GM19099 (cell line): ENCODE measurements around the gene AGPAT3.

Experiments used
- POLR2A ChIP-seq: IDR thresholded peaks from 3 replicates; pipeline ENCODE4 v1.6.1; 2011; ENCODE audit warnings: low read depth; ENCODE audit not compliant: insufficient read length; ENCODE audit errors: extremely low read depth

The AGPAT3 gene

GRCh38 chr21:43966946-43967512 lies 102.0 kb downstream of the AGPAT3 start:
- TF ChIP-seq POLR2A: no peak

- TF ChIP-seq POLR2A: no peak
These were observed 103.0 kb downstream of the AGPAT3 start for GRCh38 chr21:43967981-43968380.

- no peak for TF ChIP-seq POLR2A
These were observed 103.5 kb downstream of the AGPAT3 start for GRCh38 chr21:43968410-43969114.

- no peak for TF ChIP-seq POLR2A
These were observed 104.1 kb downstream of the AGPAT3 start for GRCh38 chr21:43969115-43969444.

- no peak for TF ChIP-seq POLR2A
These were observed 105.5 kb downstream of the AGPAT3 start for GRCh38 chr21:43970551-43970950.

GRCh38 chr21:43971201-43971991 lies 106.4 kb downstream of the AGPAT3 start:
- no peak for TF ChIP-seq POLR2A

- TF ChIP-seq POLR2A: no peak
These were observed 106.9 kb downstream of the AGPAT3 start for GRCh38 chr21:43971992-43972255.

- TF ChIP-seq POLR2A: no peak
These were observed 108.0 kb downstream of the AGPAT3 start for GRCh38 chr21:43972850-43973633.

- no peak for TF ChIP-seq POLR2A
These were observed 108.6 kb downstream of the AGPAT3 start for GRCh38 chr21:43973634-43973955.

GRCh38 chr21:43974791-43975468 lies 109.9 kb downstream of the AGPAT3 start:
- TF ChIP-seq POLR2A: no peak

GRCh38 chr21:43975469-43976098 lies 110.6 kb downstream of the AGPAT3 start:
- no peak for TF ChIP-seq POLR2A

GRCh38 chr21:43976661-43977060 lies 111.6 kb downstream of the AGPAT3 start:
- TF ChIP-seq POLR2A: no peak

GRCh38 chr21:43978060-43978459 lies 113.0 kb downstream of the AGPAT3 start:
- TF ChIP-seq POLR2A: no peak

GRCh38 chr21:43979654-43980053 lies 114.6 kb downstream of the AGPAT3 start:
- TF ChIP-seq POLR2A: no peak
